ENCODE data around the gene CEBPZ.

DNA sequence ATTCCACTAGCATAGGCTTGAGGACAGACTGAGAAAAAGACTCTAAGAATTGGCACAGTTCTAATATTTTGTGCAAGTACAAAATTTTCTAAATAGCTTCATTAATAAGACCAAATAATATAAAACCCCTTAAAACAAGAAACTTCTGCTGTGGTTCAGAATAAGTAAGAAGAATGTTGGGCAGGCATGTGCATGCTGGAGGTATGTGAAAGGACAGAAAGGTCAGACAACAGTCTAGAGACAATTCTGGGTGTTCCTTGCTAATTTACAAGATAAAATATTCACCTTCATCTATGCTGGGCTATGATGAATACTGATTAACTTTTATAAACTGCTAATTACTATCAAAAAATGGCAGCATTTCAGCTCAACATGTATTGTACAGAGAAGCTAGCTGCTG, 20.2 kb downstream of the CEBPZ start:
- TF ChIP-seq, protein P1, sequence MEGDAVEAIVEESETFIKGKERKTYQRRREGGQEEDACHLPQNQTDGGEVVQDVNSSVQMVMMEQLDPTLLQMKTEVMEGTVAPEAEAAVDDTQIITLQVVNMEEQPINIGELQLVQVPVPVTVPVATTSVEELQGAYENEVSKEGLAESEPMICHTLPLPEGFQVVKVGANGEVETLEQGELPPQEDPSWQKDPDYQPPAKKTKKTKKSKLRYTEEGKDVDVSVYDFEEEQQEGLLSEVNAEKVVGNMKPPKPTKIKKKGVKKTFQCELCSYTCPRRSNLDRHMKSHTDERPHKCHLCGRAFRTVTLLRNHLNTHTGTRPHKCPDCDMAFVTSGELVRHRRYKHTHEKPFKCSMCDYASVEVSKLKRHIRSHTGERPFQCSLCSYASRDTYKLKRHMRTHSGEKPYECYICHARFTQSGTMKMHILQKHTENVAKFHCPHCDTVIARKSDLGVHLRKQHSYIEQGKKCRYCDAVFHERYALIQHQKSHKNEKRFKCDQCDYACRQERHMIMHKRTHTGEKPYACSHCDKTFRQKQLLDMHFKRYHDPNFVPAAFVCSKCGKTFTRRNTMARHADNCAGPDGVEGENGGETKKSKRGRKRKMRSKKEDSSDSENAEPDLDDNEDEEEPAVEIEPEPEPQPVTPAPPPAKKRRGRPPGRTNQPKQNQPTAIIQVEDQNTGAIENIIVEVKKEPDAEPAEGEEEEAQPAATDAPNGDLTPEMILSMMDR (IDR thresholded peaks at IDR 0.05): no peak
- TF ChIP-seq, protein P2, sequence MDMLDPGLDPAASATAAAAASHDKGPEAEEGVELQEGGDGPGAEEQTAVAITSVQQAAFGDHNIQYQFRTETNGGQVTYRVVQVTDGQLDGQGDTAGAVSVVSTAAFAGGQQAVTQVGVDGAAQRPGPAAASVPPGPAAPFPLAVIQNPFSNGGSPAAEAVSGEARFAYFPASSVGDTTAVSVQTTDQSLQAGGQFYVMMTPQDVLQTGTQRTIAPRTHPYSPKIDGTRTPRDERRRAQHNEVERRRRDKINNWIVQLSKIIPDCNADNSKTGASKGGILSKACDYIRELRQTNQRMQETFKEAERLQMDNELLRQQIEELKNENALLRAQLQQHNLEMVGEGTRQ (CRISPR knock-in tag; IDR thresholded peaks at IDR 0.05): no peak
- TF ChIP-seq NFYB (CRISPR knock-in tag; conservative IDR thresholded peaks at IDR 0.05; ENCODE audit: low read depth): no peak
- TF ChIP-seq JUN (CRISPR knock-in tag; IDR thresholded peaks at IDR 0.05): no peak
- TF ChIP-seq FOXJ3 (CRISPR knock-in tag; IDR thresholded peaks at IDR 0.05; ENCODE audit: borderline replicate concordance): no peak
- TF ChIP-seq GABPB1 (CRISPR knock-in tag; IDR thresholded peaks at IDR 0.05): no peak
- TF ChIP-seq, protein P3, sequence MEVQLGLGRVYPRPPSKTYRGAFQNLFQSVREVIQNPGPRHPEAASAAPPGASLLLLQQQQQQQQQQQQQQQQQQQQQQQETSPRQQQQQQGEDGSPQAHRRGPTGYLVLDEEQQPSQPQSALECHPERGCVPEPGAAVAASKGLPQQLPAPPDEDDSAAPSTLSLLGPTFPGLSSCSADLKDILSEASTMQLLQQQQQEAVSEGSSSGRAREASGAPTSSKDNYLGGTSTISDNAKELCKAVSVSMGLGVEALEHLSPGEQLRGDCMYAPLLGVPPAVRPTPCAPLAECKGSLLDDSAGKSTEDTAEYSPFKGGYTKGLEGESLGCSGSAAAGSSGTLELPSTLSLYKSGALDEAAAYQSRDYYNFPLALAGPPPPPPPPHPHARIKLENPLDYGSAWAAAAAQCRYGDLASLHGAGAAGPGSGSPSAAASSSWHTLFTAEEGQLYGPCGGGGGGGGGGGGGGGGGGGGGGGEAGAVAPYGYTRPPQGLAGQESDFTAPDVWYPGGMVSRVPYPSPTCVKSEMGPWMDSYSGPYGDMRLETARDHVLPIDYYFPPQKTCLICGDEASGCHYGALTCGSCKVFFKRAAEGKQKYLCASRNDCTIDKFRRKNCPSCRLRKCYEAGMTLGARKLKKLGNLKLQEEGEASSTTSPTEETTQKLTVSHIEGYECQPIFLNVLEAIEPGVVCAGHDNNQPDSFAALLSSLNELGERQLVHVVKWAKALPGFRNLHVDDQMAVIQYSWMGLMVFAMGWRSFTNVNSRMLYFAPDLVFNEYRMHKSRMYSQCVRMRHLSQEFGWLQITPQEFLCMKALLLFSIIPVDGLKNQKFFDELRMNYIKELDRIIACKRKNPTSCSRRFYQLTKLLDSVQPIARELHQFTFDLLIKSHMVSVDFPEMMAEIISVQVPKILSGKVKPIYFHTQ (CRISPR knock-in tag; IDR thresholded peaks at IDR 0.05): no peak
- TF ChIP-seq, protein P4, sequence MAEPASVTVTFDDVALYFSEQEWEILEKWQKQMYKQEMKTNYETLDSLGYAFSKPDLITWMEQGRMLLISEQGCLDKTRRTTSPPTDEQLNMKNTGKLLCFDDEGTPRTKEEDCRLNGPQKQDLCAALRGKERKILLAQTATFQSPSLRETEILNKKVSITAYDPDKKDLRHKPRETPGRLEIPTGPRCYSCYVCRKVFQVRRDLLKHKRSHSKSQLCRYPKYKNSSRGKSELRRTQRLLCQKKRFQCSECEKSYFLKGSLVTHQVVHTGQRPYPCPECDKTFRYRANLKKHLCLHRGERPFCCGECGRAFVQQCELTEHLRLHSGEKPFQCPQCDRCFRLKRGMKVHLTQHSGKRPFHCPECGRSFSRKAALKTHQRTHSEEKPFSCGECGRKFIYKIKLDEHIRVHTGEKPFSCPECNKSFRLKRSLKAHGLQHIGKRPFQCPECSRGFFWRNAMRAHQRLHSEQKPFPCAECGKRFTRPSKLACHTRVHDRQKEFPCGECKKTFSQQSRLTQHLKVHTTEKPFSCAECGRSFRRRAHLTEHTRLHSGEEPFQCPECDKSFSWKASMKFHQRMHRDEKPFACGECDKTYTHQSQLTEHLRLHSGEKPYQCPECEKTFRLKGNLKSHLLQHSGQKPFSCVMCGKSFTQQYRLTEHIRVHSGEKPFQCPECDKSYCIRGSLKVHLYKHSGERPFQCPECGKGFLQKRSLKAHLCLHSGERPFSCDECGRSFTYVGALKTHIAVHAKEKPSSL (CRISPR knock-in tag; conservative IDR thresholded peaks at IDR 0.05): no peak
- TF ChIP-seq ZNF317 (CRISPR knock-in tag; IDR thresholded peaks at IDR 0.05; ENCODE audit: borderline replicate concordance, low read depth): no peak
- no peak for TF ChIP-seq TCF7 (CRISPR knock-in tag; IDR thresholded peaks at IDR 0.05; ENCODE audit: low read depth)
- no peak for TF ChIP-seq SMAD3 (CRISPR knock-in tag; IDR thresholded peaks at IDR 0.05; ENCODE audit: borderline replicate concordance)
- TF ChIP-seq, protein P5, sequence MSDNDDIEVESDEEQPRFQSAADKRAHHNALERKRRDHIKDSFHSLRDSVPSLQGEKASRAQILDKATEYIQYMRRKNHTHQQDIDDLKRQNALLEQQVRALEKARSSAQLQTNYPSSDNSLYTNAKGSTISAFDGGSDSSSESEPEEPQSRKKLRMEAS (CRISPR knock-in tag; IDR thresholded peaks at IDR 0.05): no peak
- no peak for TF ChIP-seq CREB1 (CRISPR knock-in tag; IDR thresholded peaks at IDR 0.05)
